SK-N-SH treated with all-trans-retinoic acid at 6 μM for 48 hours (cell line): ENCODE data around the gene EEF2.
A peak's percentile ranks its signal among the peaks of the same experiment; 100 is the strongest.

Experiments
- ATAC-seq: fragments of 200-7000 bp; cut with Tn5 transposase; 3 replicates; pipeline ENCODE4 v1.9.1; 2020; ENCODE audit warnings: mild to moderate bottlenecking, moderate library complexity
- ARNTL ChIP-seq: fragments of 450-650 bp; formaldehyde crosslinking; IDR thresholded peaks from 2 replicates; pipeline ENCODE4 v1.5.0; 2020; ENCODE audit warnings: low read depth, mild to moderate bottlenecking, moderate library complexity, borderline replicate concordance
- CSDC2 ChIP-seq: fragments of 250-450 bp; sonication (Bioruptor Pico); IDR thresholded peaks from 2 replicates; pipeline ENCODE4 v1.5.0; 2020; ENCODE audit warnings: mild to moderate bottlenecking, moderate library complexity
- ESRRG ChIP-seq: fragments of 250-450 bp; sonication (Bioruptor Pico); IDR thresholded peaks from 2 replicates; pipeline ENCODE4 v1.6.1; 2021; ENCODE audit warnings: mild to moderate bottlenecking
- GLIS3 ChIP-seq: fragments of 250-450 bp; sonication (Bioruptor Pico); IDR thresholded peaks from 2 replicates; pipeline ENCODE4 v1.5.0; 2020; ENCODE audit warnings: mild to moderate bottlenecking, moderate library complexity
- ISL1 ChIP-seq: fragments of 250-450 bp; sonication (Bioruptor Pico); IDR thresholded peaks from 2 replicates; pipeline ENCODE4 v2.1.2; 2022; ENCODE audit warnings: mild to moderate bottlenecking, moderate library complexity
- PPARA ChIP-seq: fragments of 250-450 bp; sonication (Bioruptor Pico); IDR thresholded peaks from 2 replicates; pipeline ENCODE4 v1.5.0; 2020; ENCODE audit warnings: mild to moderate bottlenecking, borderline replicate concordance
- RARB ChIP-seq: fragments of 250-450 bp; sonication (Bioruptor Pico); IDR thresholded peaks from 2 replicates; pipeline ENCODE4 v1.8.0; 2021; ENCODE audit warnings: mild to moderate bottlenecking, moderate library complexity
- SNAI2 ChIP-seq: fragments of 250-450 bp; sonication (Bioruptor Pico); IDR thresholded peaks from 2 replicates; pipeline ENCODE4 v1.5.0; 2020; ENCODE audit warnings: mild to moderate bottlenecking, moderate library complexity
- ZC3H10 ChIP-seq: fragments of 250-450 bp; sonication (Bioruptor Pico); IDR thresholded peaks from 2 replicates; pipeline ENCODE4 v1.5.1; 2021; ENCODE audit warnings: mild to moderate bottlenecking, moderate library complexity
- ZFP3 ChIP-seq: fragments of 250-450 bp; sonication (Bioruptor Pico); IDR thresholded peaks from 2 replicates; pipeline ENCODE4 v1.5.0; 2020; ENCODE audit warnings: mild to moderate bottlenecking, moderate library complexity
- ZFP30 ChIP-seq: fragments of 450-650 bp; formaldehyde crosslinking; IDR thresholded peaks from 2 replicates; pipeline ENCODE4 v1.5.0; 2022; ENCODE audit warnings: mild to moderate bottlenecking, moderate library complexity
- ZNF565 ChIP-seq: fragments of 450-650 bp; formaldehyde crosslinking; conservative IDR thresholded peaks from 2 replicates; pipeline ENCODE4 v1.5.0; 2020; ENCODE audit warnings: low read depth, mild to moderate bottlenecking, moderate library complexity
- TF ChIP-seq, protein P1 (sequence below): fragments of 250-450 bp; sonication (Bioruptor Pico); IDR thresholded peaks from 2 replicates; pipeline ENCODE4 v1.5.1; 2021; ENCODE audit warnings: mild to moderate bottlenecking, moderate library complexity
- TF ChIP-seq, protein P2 (sequence below): fragments of 250-450 bp; sonication (Bioruptor Pico); IDR thresholded peaks from 2 replicates; pipeline ENCODE4 v1.8.0; 2021; ENCODE audit warnings: low read depth, mild to moderate bottlenecking, moderate library complexity, borderline replicate concordance
- TF ChIP-seq, protein P3 (sequence below): fragments of 250-450 bp; sonication (Bioruptor Pico); IDR thresholded peaks from 2 replicates; pipeline ENCODE4 v1.5.0; 2020; ENCODE audit warnings: mild to moderate bottlenecking, moderate library complexity
- TF ChIP-seq, protein P4 (sequence below): fragments of 250-450 bp; sonication (Bioruptor Pico); IDR thresholded peaks from 2 replicates; pipeline ENCODE4 v1.8.0; 2020; ENCODE audit warnings: mild to moderate bottlenecking, moderate library complexity, borderline replicate concordance
- TF ChIP-seq, protein P5 (sequence below): fragments of 250-450 bp; sonication (Bioruptor Pico); IDR thresholded peaks from 2 replicates; pipeline ENCODE4 v1.5.1; 2020; ENCODE audit warnings: low read depth, mild to moderate bottlenecking, moderate library complexity

The EEF2 gene

DNA sequence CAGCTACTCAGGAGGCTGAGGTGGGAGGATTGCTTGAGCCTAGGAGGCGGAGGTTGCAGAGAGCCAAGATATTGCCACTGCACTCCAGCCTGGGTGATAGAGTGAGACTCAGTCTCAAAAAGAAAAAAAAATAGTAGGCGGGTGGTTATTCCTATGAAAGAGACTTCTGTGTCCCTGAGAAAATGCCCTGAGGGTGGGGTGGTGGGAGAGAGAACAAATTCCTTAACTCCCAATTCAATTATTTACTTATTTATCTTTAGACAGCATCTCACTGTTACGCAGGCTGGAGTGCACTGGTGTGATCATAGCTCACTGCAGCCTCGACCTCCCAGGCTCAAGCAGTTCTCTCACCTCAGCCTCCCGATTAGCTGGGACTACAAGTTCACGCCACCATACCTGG lies 10.3 kb upstream of the EEF2 start:
- ATAC-seq: no peak
- TF ChIP-seq, protein P1, sequence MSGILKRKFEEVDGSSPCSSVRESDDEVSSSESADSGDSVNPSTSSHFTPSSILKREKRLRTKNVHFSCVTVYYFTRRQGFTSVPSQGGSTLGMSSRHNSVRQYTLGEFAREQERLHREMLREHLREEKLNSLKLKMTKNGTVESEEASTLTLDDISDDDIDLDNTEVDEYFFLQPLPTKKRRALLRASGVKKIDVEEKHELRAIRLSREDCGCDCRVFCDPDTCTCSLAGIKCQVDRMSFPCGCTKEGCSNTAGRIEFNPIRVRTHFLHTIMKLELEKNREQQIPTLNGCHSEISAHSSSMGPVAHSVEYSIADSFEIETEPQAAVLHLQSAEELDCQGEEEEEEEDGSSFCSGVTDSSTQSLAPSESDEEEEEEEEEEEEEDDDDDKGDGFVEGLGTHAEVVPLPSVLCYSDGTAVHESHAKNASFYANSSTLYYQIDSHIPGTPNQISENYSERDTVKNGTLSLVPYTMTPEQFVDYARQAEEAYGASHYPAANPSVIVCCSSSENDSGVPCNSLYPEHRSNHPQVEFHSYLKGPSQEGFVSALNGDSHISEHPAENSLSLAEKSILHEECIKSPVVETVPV (CRISPR knock-in tag): no peak
- no peak for TF ChIP-seq ISL1 (CRISPR knock-in tag)
- TF ChIP-seq ZFP3 (CRISPR knock-in tag): no peak
- no peak for TF ChIP-seq ESRRG (CRISPR knock-in tag)
- TF ChIP-seq, protein P2, sequence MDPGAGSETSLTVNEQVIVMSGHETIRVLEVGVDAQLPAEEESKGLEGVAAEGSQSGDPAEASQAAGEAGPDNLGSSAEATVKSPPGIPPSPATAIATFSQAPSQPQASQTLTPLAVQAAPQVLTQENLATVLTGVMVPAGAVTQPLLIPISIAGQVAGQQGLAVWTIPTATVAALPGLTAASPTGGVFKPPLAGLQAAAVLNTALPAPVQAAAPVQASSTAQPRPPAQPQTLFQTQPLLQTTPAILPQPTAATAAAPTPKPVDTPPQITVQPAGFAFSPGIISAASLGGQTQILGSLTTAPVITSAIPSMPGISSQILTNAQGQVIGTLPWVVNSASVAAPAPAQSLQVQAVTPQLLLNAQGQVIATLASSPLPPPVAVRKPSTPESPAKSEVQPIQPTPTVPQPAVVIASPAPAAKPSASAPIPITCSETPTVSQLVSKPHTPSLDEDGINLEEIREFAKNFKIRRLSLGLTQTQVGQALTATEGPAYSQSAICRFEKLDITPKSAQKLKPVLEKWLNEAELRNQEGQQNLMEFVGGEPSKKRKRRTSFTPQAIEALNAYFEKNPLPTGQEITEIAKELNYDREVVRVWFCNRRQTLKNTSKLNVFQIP (CRISPR knock-in tag): no peak
- TF ChIP-seq, protein P3, sequence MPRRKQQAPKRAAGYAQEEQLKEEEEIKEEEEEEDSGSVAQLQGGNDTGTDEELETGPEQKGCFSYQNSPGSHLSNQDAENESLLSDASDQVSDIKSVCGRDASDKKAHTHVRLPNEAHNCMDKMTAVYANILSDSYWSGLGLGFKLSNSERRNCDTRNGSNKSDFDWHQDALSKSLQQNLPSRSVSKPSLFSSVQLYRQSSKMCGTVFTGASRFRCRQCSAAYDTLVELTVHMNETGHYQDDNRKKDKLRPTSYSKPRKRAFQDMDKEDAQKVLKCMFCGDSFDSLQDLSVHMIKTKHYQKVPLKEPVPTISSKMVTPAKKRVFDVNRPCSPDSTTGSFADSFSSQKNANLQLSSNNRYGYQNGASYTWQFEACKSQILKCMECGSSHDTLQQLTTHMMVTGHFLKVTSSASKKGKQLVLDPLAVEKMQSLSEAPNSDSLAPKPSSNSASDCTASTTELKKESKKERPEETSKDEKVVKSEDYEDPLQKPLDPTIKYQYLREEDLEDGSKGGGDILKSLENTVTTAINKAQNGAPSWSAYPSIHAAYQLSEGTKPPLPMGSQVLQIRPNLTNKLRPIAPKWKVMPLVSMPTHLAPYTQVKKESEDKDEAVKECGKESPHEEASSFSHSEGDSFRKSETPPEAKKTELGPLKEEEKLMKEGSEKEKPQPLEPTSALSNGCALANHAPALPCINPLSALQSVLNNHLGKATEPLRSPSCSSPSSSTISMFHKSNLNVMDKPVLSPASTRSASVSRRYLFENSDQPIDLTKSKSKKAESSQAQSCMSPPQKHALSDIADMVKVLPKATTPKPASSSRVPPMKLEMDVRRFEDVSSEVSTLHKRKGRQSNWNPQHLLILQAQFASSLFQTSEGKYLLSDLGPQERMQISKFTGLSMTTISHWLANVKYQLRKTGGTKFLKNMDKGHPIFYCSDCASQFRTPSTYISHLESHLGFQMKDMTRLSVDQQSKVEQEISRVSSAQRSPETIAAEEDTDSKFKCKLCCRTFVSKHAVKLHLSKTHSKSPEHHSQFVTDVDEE (CRISPR knock-in tag): no peak
- TF ChIP-seq GLIS3 (CRISPR knock-in tag): no peak
- TF ChIP-seq SNAI2 (CRISPR knock-in tag): no peak
- no peak for TF ChIP-seq CSDC2 (CRISPR knock-in tag)
- no peak for TF ChIP-seq ARNTL (CRISPR knock-in tag)

DNA sequence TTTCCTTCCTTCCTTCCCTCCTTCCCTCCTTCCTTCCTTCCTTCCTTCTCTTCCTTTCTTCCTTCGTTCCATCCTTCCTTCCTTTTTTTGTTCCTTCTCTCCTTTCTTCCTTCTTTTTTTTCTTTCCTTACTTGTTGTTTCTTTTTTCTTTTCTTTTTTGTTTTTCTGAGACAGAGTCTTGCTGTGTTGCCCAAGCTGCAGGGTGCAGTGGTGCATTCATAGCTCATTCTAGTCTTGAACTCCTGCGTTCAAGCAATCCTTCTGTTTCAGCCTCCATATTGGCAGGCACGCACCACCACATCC lies 5.5 kb upstream of the EEF2 start:
- TF ChIP-seq PPARA (CRISPR knock-in tag): no peak
- TF ChIP-seq, protein P3 (CRISPR knock-in tag): no peak
- TF ChIP-seq ZNF565 (CRISPR knock-in tag): no peak
- no peak for TF ChIP-seq ISL1 (CRISPR knock-in tag)
- TF ChIP-seq, protein P4, sequence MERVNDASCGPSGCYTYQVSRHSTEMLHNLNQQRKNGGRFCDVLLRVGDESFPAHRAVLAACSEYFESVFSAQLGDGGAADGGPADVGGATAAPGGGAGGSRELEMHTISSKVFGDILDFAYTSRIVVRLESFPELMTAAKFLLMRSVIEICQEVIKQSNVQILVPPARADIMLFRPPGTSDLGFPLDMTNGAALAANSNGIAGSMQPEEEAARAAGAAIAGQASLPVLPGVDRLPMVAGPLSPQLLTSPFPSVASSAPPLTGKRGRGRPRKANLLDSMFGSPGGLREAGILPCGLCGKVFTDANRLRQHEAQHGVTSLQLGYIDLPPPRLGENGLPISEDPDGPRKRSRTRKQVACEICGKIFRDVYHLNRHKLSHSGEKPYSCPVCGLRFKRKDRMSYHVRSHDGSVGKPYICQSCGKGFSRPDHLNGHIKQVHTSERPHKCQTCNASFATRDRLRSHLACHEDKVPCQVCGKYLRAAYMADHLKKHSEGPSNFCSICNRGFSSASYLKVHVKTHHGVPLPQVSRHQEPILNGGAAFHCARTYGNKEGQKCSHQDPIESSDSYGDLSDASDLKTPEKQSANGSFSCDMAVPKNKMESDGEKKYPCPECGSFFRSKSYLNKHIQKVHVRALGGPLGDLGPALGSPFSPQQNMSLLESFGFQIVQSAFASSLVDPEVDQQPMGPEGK: no peak
- no peak for TF ChIP-seq ESRRG (CRISPR knock-in tag)
- TF ChIP-seq, all 23 proteins: peak for 0
- no peak for ATAC-seq

DNA sequence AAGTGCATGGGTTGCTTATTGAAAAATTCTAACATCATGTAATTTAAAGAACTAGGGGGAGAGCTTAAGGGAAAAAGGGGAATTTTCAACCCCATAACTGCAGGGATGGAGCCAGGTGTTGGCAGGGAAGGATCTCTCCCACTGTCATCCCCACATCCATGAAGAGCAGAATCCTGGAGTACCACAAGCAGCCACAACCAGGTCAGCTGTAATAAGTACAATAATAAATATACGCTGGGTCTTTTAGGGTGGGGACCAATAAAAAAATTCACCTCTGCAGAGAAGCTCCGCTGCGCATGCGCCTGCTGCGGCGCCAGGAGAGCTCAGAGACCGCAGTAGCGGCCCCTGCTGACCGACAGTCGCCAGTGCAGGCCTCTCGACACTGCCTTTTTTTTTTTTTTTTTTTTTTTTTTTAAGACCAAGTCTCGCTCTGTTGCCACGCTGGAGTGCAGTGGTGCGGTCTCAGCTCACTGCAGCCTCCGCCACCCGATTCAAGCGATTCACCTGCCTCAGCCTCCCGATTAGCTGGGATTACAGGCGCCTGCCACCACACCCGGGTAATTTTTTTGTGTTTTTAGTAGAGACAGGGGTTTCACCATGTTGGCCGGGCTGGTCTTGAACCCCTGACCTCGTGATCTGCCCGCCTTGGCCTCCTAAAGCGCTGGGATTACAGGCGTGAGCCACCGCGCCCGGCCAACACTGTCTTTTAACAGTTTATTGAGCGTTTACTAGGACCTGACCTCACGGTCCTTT lies 2.5 kb upstream of the EEF2 start:
- ATAC-seq: peak; percentile 8
- TF ChIP-seq SNAI2 (CRISPR knock-in tag): no peak
- TF ChIP-seq, protein P4: no peak
- TF ChIP-seq, protein P3 (CRISPR knock-in tag): no peak
- TF ChIP-seq RARB (CRISPR knock-in tag): no peak
- TF ChIP-seq, protein P2 (CRISPR knock-in tag): no peak
- no peak for TF ChIP-seq ZFP30
- TF ChIP-seq ZC3H10 (CRISPR knock-in tag): no peak
- TF ChIP-seq, protein P5, sequence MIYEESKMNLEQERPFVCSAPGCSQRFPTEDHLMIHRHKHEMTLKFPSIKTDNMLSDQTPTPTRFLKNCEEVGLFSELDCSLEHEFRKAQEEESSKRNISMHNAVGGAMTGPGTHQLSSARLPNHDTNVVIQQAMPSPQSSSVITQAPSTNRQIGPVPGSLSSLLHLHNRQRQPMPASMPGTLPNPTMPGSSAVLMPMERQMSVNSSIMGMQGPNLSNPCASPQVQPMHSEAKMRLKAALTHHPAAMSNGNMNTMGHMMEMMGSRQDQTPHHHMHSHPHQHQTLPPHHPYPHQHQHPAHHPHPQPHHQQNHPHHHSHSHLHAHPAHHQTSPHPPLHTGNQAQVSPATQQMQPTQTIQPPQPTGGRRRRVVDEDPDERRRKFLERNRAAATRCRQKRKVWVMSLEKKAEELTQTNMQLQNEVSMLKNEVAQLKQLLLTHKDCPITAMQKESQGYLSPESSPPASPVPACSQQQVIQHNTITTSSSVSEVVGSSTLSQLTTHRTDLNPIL (CRISPR knock-in tag): no peak
